ENCODE measurements around the gene CKLF.
"Not testable (repeated sequence)": the region's sequence is repeated elsewhere in the genome, so short reads cannot be mapped to it uniquely, and the experiment has no call there.

The CKLF gene

DNA sequence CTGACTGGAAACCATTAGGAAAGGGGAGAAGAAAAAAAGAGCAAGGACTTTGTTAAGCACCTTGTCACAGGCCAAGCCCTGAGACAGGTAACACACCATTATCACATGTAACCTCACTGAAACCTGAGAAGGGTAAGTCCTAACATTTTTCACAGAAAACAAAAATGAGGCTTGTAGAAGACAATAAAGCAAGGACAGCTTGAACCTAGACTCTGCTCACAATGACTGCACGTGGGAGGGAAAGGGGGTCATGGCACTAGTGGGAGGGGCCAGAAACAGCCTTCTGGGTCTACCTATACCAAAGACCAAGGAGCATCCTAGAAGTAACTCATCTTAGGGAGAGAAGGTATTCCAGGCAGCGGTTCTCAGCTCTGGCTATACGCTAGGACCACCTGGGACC is 10.0 kb upstream of the CKLF start:
- no peak for DNase-seq (ENCODE audit: low spot score)

GRCh38 chr16:66543541-66543940 is 8.8 kb upstream of the CKLF start:
- DNase-seq (ENCODE audit: low spot score): no peak

GRCh38 chr16:66544016-66544757 is 8.2 kb upstream of the CKLF start:
- no peak for DNase-seq (ENCODE audit: low spot score)

DNA sequence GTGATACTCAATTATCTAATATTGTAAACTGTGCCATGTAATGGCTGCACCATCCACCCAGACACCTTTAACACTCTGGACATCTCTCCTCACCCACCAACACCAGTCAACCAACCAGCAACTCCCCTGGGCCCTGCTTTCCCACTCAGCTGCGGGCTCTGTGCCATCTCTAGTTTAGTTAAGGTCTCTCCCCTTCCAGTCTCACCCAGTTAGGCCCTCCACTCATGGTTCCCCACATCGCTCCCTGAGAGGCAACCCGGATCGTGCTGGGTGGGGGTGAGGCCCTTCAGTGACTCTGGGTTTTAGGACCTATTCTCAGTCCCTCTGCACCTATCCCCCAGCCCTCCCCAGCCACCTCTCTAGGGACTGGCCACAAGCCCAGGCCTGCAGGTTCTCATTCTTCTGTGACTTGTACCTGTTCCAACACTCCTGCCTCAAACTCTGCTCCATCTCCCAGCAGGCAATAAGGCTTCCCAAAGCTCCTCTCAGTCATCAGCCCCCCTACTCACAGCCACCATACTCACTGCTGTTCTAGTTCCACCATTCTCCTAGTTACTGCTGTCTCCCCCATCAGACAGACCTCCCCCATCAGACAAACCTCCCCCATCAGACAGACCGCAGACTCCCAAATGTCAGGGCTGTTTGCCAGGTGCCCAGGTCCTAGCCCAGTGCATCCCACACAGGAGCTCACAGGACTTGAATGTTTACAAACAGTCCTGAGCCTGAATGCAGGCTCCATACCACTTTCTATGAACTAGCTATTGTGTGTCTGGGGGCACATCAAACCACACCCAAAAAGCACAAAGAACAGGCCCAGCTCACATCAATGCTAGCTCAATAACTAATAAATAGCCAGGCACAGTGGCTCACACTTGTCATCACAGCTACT is 5.0 kb upstream of the CKLF start:
- DNase-seq (ENCODE audit: low spot score): no peak

- DNase-seq (ENCODE audit: low spot score): no peak
These were observed 4.3 kb upstream of the CKLF start for GRCh38 chr16:66548068-66548467.

GRCh38 chr16:66548868-66549267 is 3.5 kb upstream of the CKLF start:
- DNase-seq (ENCODE audit: low spot score): no peak

DNA sequence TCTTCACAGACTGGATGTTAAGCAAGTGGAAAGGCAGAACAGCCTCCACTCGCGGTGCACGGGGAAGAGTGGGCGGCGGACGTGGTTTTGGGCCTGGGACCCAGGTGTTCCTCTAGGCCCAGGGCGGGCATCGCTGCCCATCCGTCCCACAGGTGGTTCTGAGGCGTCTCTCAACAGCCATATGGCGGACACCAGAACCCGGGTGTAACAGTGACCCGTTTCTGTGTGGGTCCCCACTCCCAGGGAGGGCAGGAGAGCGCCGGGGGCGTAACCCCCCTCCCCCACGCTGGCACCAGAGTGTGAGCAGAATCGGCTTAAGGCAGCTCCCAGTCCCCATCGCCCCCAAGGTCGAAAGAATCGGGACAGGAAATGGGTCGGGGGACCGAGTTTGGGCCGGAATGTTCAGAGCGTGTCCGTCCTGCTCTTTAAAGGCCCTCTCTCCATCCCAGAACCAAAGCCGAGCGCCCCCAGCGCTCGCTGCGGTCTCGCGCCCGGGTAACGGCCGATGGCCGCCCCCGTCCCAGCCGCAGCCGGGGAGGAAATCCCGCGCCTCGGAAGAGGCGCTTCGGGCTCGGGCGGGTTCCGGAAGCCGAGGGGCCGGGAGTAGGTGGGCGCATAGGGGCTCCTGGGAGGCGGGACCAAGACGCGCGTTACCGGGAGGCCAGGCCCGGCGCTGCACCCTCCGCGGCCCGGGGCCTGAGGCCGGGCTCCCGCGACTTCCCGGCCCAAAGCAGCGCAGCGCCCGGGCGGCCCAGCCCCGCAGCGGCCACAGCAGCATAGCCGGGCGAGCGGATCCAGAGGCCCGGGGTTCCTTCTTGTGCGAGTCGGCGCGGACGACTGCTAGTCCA is 2.9 kb upstream of the CKLF start, which contains the start of gene TK2:
TK2 (minus strand) TSS at position 839 of the 848 bp plus-strand sequence; CDS start at position 778, 61 bp downstream.
- DNase-seq (ENCODE audit: low spot score): peak; percentile 61

DNA sequence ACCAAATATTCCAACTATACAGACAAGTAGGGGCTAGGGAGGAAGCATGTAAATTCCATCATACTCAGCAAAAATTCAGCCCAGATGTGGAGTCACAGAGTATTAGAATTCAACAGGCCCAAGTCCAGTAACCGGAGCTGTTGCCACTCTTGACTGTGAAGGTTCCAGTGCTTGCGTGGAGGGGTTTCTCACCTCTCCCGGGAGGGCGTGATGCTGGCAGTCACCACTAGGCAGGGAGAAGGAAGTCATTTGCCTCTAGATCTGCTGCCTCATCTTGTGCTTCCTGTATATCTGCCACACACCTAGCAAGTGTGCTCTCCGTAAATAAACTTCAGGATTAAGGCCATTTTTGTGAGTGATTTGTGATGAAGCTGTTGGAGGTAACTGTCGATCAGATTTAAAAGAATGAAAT is 1.0 kb upstream of the CKLF start:
- DNase-seq (ENCODE audit: low spot score): peak; percentile 56

GRCh38 chr16:66551788-66552285 is 539 bp upstream of the CKLF start:
- DNase-seq (ENCODE audit: low spot score): no peak

GRCh38 chr16:66553223-66553622 is 847 bp downstream of the CKLF start:
- DNase-seq (ENCODE audit: low spot score): no peak

- no peak for DNase-seq (ENCODE audit: low spot score)
These were observed 1.6 kb downstream of the CKLF start for GRCh38 chr16:66554021-66554420.

- no peak for DNase-seq (ENCODE audit: low spot score)
These were observed 2.1 kb downstream of the CKLF start for GRCh38 chr16:66554495-66554894.

GRCh38 chr16:66560107-66560506 is 7.7 kb downstream of the CKLF start:
- no peak for DNase-seq (ENCODE audit: low spot score)

DNA sequence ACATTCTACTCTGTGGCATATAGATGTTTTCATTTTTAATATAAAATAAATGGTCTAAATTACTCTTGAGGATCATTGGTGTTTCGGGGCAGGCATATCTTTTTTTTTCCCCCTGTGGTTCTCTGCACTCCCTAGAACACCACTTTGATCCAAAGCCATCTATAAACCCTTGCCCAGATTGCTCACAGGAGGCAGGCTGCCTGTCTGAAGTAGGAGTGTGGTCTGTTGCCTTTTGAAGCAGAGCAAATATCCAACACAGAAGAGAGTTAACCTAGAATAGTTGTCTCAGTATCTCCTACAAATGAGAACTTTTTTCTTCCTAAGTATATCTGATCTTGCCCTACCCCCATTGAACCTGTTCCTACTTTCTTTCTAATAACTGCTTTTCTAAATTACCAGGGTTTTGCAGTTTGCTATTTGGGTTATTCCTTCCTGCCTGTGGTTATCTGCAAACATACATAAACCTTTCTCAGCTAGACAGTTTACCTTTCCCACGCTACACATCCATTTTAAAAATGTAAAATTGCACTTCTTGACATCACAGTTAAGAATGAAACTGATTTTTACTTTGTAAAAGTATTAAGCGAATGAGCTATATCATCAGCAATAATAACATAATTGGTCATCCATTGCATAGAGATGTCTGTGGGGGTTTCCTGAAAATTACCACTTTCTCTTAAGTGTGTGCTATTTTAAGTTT is 9.2 kb downstream of the CKLF start:
- no peak for DNase-seq (ENCODE audit: low spot score)

DNA sequence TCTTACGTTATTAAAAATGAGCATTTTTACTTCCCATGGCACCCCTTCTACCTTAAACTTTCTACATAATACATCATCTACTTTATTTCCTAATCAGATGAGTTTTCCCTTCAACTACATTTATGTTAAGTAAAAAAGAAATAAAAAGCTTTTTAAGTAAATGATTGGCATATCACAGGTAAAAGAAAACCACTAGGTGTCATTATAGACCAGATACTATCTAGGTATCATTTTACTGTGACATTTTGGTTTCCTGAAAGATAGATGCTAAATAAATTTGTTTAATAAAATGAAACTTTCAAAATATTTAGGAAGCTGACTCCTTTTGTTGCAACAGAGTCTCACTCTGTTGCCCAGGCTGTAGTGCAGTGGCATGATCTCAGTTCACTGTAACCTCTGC is 10.0 kb downstream of the CKLF start:
- no peak for DNase-seq (ENCODE audit: low spot score)

GRCh38 chr16:66562986-66563385 is 10.6 kb downstream of the CKLF start:
- DNase-seq (ENCODE audit: low spot score): no peak

GRCh38 chr16:66563574-66564334 is 11.4 kb downstream of the CKLF start:
- DNase-seq (ENCODE audit: low spot score): no peak

DNA sequence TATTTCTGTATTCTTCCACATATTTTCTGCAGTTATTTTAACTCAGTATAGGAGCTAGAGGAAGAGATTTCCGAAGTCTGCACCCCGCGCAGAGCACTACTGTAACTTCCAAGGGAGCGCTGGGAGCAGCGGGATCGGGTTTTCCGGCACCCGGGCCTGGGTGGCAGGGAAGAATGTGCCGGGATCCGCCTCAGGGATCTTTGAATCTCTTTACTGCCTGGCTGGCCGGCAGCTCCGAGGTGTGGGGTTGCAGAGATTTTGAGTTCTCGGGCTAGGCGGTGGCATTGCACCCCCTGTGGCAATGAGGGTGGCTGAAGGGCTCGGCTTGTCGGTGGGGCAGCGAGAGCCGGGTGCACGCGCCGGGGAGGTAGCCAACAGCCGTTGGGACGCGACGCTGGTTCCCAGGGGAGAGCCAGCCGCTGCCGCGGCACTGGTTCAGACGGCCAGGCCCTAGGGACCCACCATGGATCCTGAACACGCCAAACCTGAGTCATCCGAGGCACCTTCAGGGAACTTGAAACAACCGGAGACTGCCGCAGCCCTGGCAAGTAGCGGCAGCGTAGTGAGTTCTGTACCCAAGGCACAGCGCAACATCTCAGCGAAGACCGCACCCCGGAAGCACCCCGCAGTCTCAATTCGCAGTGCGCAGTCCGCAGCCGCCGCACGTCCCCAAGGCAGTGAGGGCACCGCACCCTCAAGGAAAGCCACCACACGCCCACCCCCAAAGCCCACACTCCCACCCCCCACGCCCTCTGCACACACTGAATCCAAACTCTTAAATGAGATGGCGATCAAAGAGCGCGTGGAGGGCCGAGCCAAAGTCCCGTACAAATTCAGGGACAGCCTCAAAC is 13.9 kb downstream of the CKLF start, which contains the start of gene CMTM1:
CMTM1 (plus strand) TSS at position 389 of the 851 bp plus-strand sequence; CDS start at position 464, 75 bp downstream.
- DNase-seq (ENCODE audit: low spot score): no peak

DNA sequence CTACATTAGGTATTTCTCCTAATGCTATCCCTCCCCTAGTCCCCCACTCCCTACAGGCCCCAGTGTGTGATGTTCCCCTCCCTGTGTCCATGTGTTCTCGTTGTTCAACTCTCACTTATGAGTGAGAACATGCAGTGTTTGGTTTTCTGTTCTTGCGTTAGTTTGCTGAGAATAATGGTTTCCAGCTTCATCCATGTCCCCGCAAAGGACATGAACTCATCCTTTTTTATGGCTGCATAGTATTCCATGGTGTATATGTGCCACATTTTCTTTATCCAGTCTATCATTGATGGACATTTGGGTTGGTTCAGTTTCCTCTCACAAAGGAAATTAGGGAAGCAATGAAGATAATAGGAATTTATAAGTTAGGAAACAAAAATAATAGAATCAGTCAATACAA is 14.9 kb downstream of the CKLF start:
- not testable (repeated sequence) for DNase-seq (ENCODE audit: low spot score)

DNA sequence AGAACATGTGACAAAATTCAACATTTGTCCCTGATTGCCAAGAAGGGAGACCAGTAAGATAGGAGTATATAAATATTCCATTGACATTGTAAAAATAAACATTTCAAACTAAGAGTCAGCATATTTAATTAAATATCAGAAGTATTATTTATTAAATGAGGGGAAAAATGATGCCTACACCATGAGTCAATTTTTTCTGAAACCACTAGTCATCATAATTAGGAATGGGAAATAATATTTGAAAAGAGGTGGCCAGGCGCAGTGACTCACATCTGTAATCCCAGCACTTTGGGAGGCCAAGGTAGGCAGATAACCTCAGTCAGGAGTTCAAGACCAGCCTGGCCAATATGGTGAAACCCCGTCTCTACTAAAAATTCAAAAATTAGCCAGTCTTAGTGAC is 16.0 kb downstream of the CKLF start:
- DNase-seq (ENCODE audit: low spot score): no peak
